HCT116 (cell line): ENCODE results near the gene CBX4. TPM values are rescaled to one million over a fixed set of nuclear protein-coding genes. Genes with fewer than 3 reads are reported as not detected.

Source experiments
- ATAC-seq: fragments of 200-7000 bp; cut with Tn5 transposase; 2 replicates; pipeline ENCODE4 v1.9.1; 2020; ENCODE audit warnings: mild to moderate bottlenecking, moderate library complexity
- BruUV-seq: library from RNA; stranded (reverse); fragments of 400-500 nt; replicated peaks from 2 replicates; lab custom pipeline; 2021; lab: Mats Ljungman, UMichigan
- CTCF ChIA-PET: fragments of 300-600 bp; sonication (Branson Sonifier 250); formaldehyde crosslinking; loops from one replicate; lab custom pipeline; 2021; ENCODE audit warnings: antibody characterized with exemption; lab: Charles Lee
- POLR2A ChIA-PET: fragments of 300-600, 350-600 bp; sonication (Branson Sonifier 250); formaldehyde crosslinking; loops from one replicate; lab custom pipeline; 2021; ENCODE audit warnings: antibody characterized with exemption; lab: Charles Lee
- RAD21 ChIA-PET, 2 experiments: fragments of 300-600 bp; sonication (Branson Sonifier 250); formaldehyde crosslinking; loops; one replicate each; lab custom pipeline; 2023; ENCODE audit warnings: low total read pairs in 2 of 2; ENCODE audit not compliant: uncharacterized antibody in 2 of 2, unreplicated experiment in 2 of 2, low non-redundant PET in 1 of 2; lab: Charles Lee
- DNase-seq: peaks from one replicate; pipeline ENCODE4 v3.0.0-alpha.2; 2010; ENCODE audit warnings: low read depth, low spot score
- H2AFZ ChIP-seq: fragments of 200-600 bp; shearing (Covaris generic), sonication (generic); 2 replicates; pipeline ENCODE4 v1.6.1; 2017; ENCODE audit warnings: low read depth, mixed run types, mixed read lengths, antibody characterized with exemption, low read length; ENCODE audit not compliant: poor library complexity, severe bottlenecking
- H3K27ac ChIP-seq: 2 replicates; pipeline ENCODE4 v1.5.1; 2012; ENCODE audit warnings: low read depth, low read length
- H3K27me3 ChIP-seq: fragments of 200-600 bp; sonication (generic); 2 replicates; pipeline ENCODE4 v1.6.1; 2016; ENCODE audit warnings: mixed run types, low read length, mixed read lengths; ENCODE audit not compliant: insufficient read depth
- H3K36me3 ChIP-seq, 2 experiments: fragments of 200-500 bp in 1 of 2; fragments of 200-600 bp in 1 of 2; sonication (Bioruptor generic) in 1 of 2; sonication (generic) in 1 of 2; 2 replicates each; pipeline versions ENCODE4 v1.5.1 to v1.6.1; 2014 to 2016; ENCODE audit warnings: low read length in 2 of 2, inconsistent platforms in 1 of 2, mixed read lengths in 1 of 2, mixed run types in 1 of 2; ENCODE audit not compliant: insufficient read depth in 2 of 2, control insufficient read depth in 1 of 2
- H3K4me1 ChIP-seq, 2 experiments: fragments of 200-600 bp in 1 of 2; sonication (generic) in 1 of 2; 2 replicates each; pipeline versions ENCODE4 v1.5.1 to v1.6.1; 2012 to 2017; ENCODE audit warnings: low read length in 2 of 2, inconsistent platforms in 1 of 2, mild to moderate bottlenecking in 1 of 2, mixed read lengths in 1 of 2, mixed run types in 1 of 2, moderate library complexity in 1 of 2; ENCODE audit not compliant: insufficient read depth in 2 of 2, control insufficient read depth in 1 of 2
- H3K4me2 ChIP-seq: fragments of 200-600 bp; sonication (generic); 2 replicates; pipeline ENCODE4 v1.6.1; 2017; ENCODE audit warnings: mixed run types, low read length, mixed read lengths
- H3K4me3 ChIP-seq, 2 experiments: fragments of 200-600 bp in 1 of 2; sonication (generic) in 1 of 2; replicated peaks in 1 of 2; 2 replicates each; pipeline ENCODE4 v1.5.1; 2011 to 2016; ENCODE audit warnings: low read length in 2 of 2, control low read depth in 1 of 2, low read depth in 1 of 2, mild to moderate bottlenecking in 1 of 2, mixed read lengths in 1 of 2, mixed run types in 1 of 2
- H3K79me2 ChIP-seq: fragments of 200-600 bp; sonication (generic); 2 replicates; pipeline ENCODE4 v1.6.1; 2017; ENCODE audit warnings: mild to moderate bottlenecking, mixed run types, low read length, moderate library complexity, mixed read lengths; ENCODE audit not compliant: insufficient read depth
- H3K9ac ChIP-seq: fragments of 200-600 bp; sonication (generic); 2 replicates; pipeline ENCODE4 v1.6.1; 2016; ENCODE audit warnings: low read length, mixed read lengths
- H3K9me2 ChIP-seq: fragments of 200-600 bp; sonication (generic), shearing (Covaris generic); 2 replicates; pipeline ENCODE4 v1.6.1; 2017; ENCODE audit warnings: mixed run types, mild to moderate bottlenecking, moderate library complexity; ENCODE audit not compliant: insufficient read depth
- H3K9me3 ChIP-seq, 2 experiments: fragments of 200-500 bp in 1 of 2; fragments of 200-600 bp in 1 of 2; sonication (Bioruptor generic) in 1 of 2; sonication (generic) in 1 of 2; 2 replicates each; pipeline ENCODE4 v1.6.1; 2014 to 2017; ENCODE audit warnings: low read length in 2 of 2, mixed read lengths in 2 of 2, inconsistent platforms in 1 of 2, low read depth in 1 of 2, mild to moderate bottlenecking in 1 of 2, mixed run types in 1 of 2, moderate library complexity in 1 of 2; ENCODE audit not compliant: control insufficient read depth in 1 of 2, insufficient read depth in 1 of 2
- H4K20me1 ChIP-seq: fragments of 200-600 bp; sonication (generic), shearing (Covaris generic); 2 replicates; pipeline ENCODE4 v1.6.1; 2017; ENCODE audit warnings: mixed run types, mild to moderate bottlenecking, moderate library complexity; ENCODE audit not compliant: insufficient read depth
- CEBPB ChIP-seq: IDR thresholded peaks from 2 replicates; pipeline ENCODE4 v1.6.1; 2012; ENCODE audit warnings: low read depth
- EGR1 ChIP-seq: IDR thresholded peaks from 2 replicates; pipeline ENCODE4 v1.6.1; 2012; ENCODE audit warnings: low read depth
- ELF1 ChIP-seq: IDR thresholded peaks from 2 replicates; pipeline ENCODE4 v1.6.1; 2012; ENCODE audit warnings: low read depth, borderline replicate concordance
- EZH2 ChIP-seq: fragments of 200-600 bp; sonication (generic); IDR thresholded peaks from 2 replicates; pipeline ENCODE4 v1.6.1; 2017; ENCODE audit warnings: antibody characterized with exemption, mixed run types
- FOSL1 ChIP-seq: IDR thresholded peaks from 2 replicates; pipeline ENCODE4 v1.6.1; 2012; ENCODE audit warnings: low read depth
- MAX ChIP-seq: IDR thresholded peaks from 2 replicates; pipeline ENCODE4 v1.6.1; 2012
- POLR2AphosphoS5 ChIP-seq: IDR thresholded peaks from 2 replicates; pipeline ENCODE4 v1.6.1; 2011; ENCODE audit warnings: mild to moderate bottlenecking, low read depth, low read length, moderate library complexity
- RAD21 ChIP-seq: IDR thresholded peaks from 2 replicates; pipeline ENCODE4 v1.6.1; 2012; ENCODE audit warnings: low read depth, mild to moderate bottlenecking
- SIN3A ChIP-seq: IDR thresholded peaks from 2 replicates; pipeline ENCODE4 v1.6.1; 2012; ENCODE audit warnings: low read depth
- SP1 ChIP-seq: IDR thresholded peaks from 2 replicates; pipeline ENCODE4 v1.6.1; 2012; ENCODE audit warnings: low read depth
- SRF ChIP-seq: IDR thresholded peaks from 2 replicates; pipeline ENCODE4 v1.6.1; 2012; ENCODE audit warnings: low read depth
- TCF7L2 ChIP-seq: IDR thresholded peaks from 2 replicates; pipeline ENCODE4 v1.7.0; 2011; ENCODE audit warnings: borderline replicate concordance, inconsistent platforms; ENCODE audit not compliant: insufficient read depth, insufficient read length; ENCODE audit errors: extremely low read depth
- YY1 ChIP-seq: IDR thresholded peaks from 2 replicates; pipeline ENCODE4 v1.6.1; 2011; ENCODE audit warnings: low read length, low read depth, moderate library complexity, mild to moderate bottlenecking; ENCODE audit not compliant: insufficient replicate concordance; ENCODE audit errors: extremely low read depth
- ZNF274 ChIP-seq: fragments of 200-500 bp; sonication (Bioruptor generic); IDR thresholded peaks from 2 replicates; pipeline ENCODE4 v1.6.1; 2014; ENCODE audit warnings: mild to moderate bottlenecking, low read depth, low read length, inconsistent platforms
- intact Hi-C: fragments of 100-400 bp; cut with micrococcal nuclease; formaldehyde crosslinking; loops from 2 replicates; pipeline ENCODE4 v1.10.0; 2022
- total RNA-seq: library from RNA; stranded (reverse); gene quantifications from one replicate; pipeline ENCODE4 v1.2.1, GENCODE V29; 2021; ENCODE audit not compliant: unreplicated experiment
- TF ChIP-seq, protein P1 (sequence below): IDR thresholded peaks from 2 replicates; pipeline ENCODE4 v1.6.1; 2012
- TF ChIP-seq, protein P2 (sequence below): IDR thresholded peaks from 2 replicates; pipeline ENCODE4 v1.6.1; 2012; ENCODE audit warnings: low read depth
- TF ChIP-seq, protein P3 (sequence below), 3 experiments: fragments of 200-600 bp in 1 of 3; sonication (generic) in 1 of 3; IDR thresholded peaks in 2 of 3; conservative IDR thresholded peaks in 1 of 3; 2 replicates each; pipeline ENCODE4 v1.5.1; 2012 to 2017; ENCODE audit warnings: low read depth in 2 of 3, low read length in 2 of 3, antibody characterized with exemption in 1 of 3, borderline replicate concordance in 1 of 3, control low read depth in 1 of 3, mild to moderate bottlenecking in 1 of 3, mixed read lengths in 1 of 3, mixed run types in 1 of 3, moderate library complexity in 1 of 3; ENCODE audit not compliant: insufficient read depth in 1 of 3
- TF ChIP-seq, protein P4 (sequence below): IDR thresholded peaks from 2 replicates; pipeline ENCODE4 v1.6.1; 2011; ENCODE audit warnings: mild to moderate bottlenecking, low read length, moderate library complexity; ENCODE audit not compliant: insufficient replicate concordance; ENCODE audit errors: extremely low read depth

The CBX4 gene
- total RNA-seq, 1 experiment from 2014 or later, result 60.9 TPM

GRCh38 chr17:79825580-79825921 lies 13.7 kb downstream of the CBX4 start:
- Histone ChIP-seq H4K20me1 (no peaks in the 10 kb centered on the region), H3K4me2 (no peak overlapping the region), H3K9ac (no peak overlapping the region), H3K36me3 (no peaks in the 10 kb centered on the region), H3K9me3 (no peaks in the 10 kb centered on the region), H3K4me1 (peaks cover 12 to 15% of the 10 kb centered on the region in 2 experiments; a peak in 2 of 4 replicates), H3K27ac (no peak overlapping the region), H2AFZ (no peak overlapping the region)
- BruUV-seq, result no TSS peak
- intact Hi-C loops, result no loop called here
- no peak for TF ChIP-seq ZNF274
- no peak for TF ChIP-seq RAD21
- TF ChIP-seq, protein P1, sequence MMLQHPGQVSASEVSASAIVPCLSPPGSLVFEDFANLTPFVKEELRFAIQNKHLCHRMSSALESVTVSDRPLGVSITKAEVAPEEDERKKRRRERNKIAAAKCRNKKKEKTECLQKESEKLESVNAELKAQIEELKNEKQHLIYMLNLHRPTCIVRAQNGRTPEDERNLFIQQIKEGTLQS, result no peak
- TF ChIP-seq YY1, result no peak
- TF ChIP-seq SIN3A, result no peak
- TF ChIP-seq, protein P2, sequence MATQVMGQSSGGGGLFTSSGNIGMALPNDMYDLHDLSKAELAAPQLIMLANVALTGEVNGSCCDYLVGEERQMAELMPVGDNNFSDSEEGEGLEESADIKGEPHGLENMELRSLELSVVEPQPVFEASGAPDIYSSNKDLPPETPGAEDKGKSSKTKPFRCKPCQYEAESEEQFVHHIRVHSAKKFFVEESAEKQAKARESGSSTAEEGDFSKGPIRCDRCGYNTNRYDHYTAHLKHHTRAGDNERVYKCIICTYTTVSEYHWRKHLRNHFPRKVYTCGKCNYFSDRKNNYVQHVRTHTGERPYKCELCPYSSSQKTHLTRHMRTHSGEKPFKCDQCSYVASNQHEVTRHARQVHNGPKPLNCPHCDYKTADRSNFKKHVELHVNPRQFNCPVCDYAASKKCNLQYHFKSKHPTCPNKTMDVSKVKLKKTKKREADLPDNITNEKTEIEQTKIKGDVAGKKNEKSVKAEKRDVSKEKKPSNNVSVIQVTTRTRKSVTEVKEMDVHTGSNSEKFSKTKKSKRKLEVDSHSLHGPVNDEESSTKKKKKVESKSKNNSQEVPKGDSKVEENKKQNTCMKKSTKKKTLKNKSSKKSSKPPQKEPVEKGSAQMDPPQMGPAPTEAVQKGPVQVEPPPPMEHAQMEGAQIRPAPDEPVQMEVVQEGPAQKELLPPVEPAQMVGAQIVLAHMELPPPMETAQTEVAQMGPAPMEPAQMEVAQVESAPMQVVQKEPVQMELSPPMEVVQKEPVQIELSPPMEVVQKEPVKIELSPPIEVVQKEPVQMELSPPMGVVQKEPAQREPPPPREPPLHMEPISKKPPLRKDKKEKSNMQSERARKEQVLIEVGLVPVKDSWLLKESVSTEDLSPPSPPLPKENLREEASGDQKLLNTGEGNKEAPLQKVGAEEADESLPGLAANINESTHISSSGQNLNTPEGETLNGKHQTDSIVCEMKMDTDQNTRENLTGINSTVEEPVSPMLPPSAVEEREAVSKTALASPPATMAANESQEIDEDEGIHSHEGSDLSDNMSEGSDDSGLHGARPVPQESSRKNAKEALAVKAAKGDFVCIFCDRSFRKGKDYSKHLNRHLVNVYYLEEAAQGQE, result no peak
- TF ChIP-seq SP1, result no peak
- no peak for TF ChIP-seq CEBPB
- TF ChIP-seq SRF, result no peak
- TF ChIP-seq, protein P3, sequence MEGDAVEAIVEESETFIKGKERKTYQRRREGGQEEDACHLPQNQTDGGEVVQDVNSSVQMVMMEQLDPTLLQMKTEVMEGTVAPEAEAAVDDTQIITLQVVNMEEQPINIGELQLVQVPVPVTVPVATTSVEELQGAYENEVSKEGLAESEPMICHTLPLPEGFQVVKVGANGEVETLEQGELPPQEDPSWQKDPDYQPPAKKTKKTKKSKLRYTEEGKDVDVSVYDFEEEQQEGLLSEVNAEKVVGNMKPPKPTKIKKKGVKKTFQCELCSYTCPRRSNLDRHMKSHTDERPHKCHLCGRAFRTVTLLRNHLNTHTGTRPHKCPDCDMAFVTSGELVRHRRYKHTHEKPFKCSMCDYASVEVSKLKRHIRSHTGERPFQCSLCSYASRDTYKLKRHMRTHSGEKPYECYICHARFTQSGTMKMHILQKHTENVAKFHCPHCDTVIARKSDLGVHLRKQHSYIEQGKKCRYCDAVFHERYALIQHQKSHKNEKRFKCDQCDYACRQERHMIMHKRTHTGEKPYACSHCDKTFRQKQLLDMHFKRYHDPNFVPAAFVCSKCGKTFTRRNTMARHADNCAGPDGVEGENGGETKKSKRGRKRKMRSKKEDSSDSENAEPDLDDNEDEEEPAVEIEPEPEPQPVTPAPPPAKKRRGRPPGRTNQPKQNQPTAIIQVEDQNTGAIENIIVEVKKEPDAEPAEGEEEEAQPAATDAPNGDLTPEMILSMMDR (IDR thresholded peaks at IDR 0.05 in 2 of 3, conservative IDR thresholded peaks at IDR 0.05 in 1 of 3; ENCODE audit: borderline replicate concordance in 1 of 3, insufficient read depth in 1 of 3, low read depth in 2 of 3, low read length in 2 of 3), result no peak
- no peak for TF ChIP-seq FOSL1
- TF ChIP-seq ELF1, result no peak
- TF ChIP-seq TCF7L2, result no peak
- TF ChIP-seq EZH2, result no peak
- no peak for TF ChIP-seq EGR1
- TF ChIP-seq, protein P4, sequence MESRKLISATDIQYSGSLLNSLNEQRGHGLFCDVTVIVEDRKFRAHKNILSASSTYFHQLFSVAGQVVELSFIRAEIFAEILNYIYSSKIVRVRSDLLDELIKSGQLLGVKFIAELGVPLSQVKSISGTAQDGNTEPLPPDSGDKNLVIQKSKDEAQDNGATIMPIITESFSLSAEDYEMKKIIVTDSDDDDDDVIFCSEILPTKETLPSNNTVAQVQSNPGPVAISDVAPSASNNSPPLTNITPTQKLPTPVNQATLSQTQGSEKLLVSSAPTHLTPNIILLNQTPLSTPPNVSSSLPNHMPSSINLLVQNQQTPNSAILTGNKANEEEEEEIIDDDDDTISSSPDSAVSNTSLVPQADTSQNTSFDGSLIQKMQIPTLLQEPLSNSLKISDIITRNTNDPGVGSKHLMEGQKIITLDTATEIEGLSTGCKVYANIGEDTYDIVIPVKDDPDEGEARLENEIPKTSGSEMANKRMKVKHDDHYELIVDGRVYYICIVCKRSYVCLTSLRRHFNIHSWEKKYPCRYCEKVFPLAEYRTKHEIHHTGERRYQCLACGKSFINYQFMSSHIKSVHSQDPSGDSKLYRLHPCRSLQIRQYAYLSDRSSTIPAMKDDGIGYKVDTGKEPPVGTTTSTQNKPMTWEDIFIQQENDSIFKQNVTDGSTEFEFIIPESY, result no peak
- TF ChIP-seq POLR2AphosphoS5, result no peak
- no peak for TF ChIP-seq MAX
- TF ChIP-seq, all 23 proteins: peak for 0
- ChIA-PET CTCF (interaction anchor here (0.6 kb wide), 1 partner anchor 14 kb away, joined by 3 read pairs; the partner anchor contains the start of gene CBX4), POLR2A (no interaction called here), RAD21 (no interaction called here)
- H3K9me2 ChIP-seq, result no peaks in the 10 kb centered on the region
- H3K79me2 ChIP-seq, result no peaks in the 10 kb centered on the region
- DNase-seq, result no peak
- no peaks in the 10 kb centered on the region for H3K27me3 ChIP-seq
- H3K4me3 ChIP-seq, result no peak overlapping the region
- ATAC-seq, result no peak
